ENCODE results near the gene HMOX2. TPM values are rescaled to one million over a fixed set of nuclear protein-coding genes. Genes with fewer than 3 reads are reported as not detected.

The HMOX2 gene
- polyA plus RNA-seq, 2 of the 4 experiments (the other 2 are of a cell fraction), result 35.4 to 47.7 TPM

DNA sequence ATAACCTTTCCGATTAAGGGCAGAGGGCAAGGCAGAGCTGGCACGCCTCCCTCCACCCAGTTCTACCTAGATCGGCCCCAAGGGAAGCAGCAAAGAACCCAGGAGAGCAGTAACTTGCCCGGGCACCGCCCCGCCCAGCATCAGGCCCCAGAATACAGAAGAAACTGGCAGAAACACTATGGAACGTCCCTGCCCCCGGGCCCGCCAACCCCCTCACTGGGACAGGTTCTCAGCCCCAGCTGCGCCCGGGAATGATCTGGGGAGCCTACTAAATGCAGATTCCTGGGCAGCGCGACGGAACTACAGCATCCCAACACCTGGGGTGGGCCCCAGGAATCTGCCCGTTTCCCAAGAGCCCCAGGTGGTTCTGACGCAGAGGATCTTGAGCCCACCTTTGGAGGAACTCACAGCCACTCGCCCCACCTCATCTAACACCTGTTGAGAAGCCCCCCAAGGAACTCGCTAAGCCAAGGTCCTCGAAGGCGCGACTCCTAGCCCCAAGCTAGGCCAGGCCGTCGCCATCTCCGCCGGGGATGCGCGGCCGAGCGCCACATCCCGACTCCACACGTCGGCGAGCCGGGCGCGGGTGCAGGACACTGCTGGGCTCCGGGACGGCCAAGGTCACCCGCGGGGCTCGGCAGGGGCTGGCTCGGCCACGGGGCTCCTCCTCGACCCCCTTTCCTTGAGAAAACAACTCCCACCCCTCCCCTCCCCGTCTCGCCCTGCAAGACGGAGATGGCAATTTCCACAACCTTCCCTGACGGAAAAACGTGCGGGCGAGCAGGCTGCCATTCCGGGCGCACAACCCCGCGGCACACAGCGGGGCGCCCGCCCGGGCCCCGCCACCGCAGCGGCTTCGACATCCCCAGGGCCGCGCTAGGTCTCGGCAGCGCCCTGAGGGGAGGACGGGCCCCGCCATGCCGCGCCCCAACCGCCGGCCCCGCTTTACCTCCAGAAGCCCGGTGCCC lies 61.5 kb downstream of the HMOX2 start:
- H3K9me3 ChIP-seq, result peaks cover 17% of the 10 kb centered on the region
- CTCF ChIA-PET, result interaction anchor here (2.2 to 20.0 kb wide), 3 partner anchors 12 to 48 kb away, joined by 7 to 301 read pairs (median 27); no protein-coding TSS in a partner anchor
- peak overlapping the region; percentile 51 for H3K4me3 ChIP-seq
- POLR2A ChIA-PET, result interaction anchor here (0.6 to 1.1 kb wide), 3 partner anchors 11 to 154 kb away, joined by 3 to 4 read pairs (median 3); no protein-coding TSS in a partner anchor
- H3K4me1 ChIP-seq, result peaks cover 5% of the 10 kb centered on the region; the same call in 1 of the 3 replicates
- H3K27ac ChIP-seq, result peak overlapping the region; percentile 48 to 91
- peak; percentile 8 to 66; a peak in 4 of 6 replicates for ATAC-seq
- 83% methylated on average over 48 of the region's 75 CpGs for WGBS (ENCODE audit: missing lambda C conversion rate)
- peak overlapping the region; percentile 89 for H3K4me2 ChIP-seq
- DNase-seq (ENCODE audit: low read depth in 1 of 2, low spot score in 1 of 2), result no peak
- TF ChIP-seq PHF8 (IDR thresholded peaks at IDR 0.05; ENCODE audit: borderline replicate concordance, low read depth) (no peak), NFE2L2 (conservative IDR thresholded peaks at IDR 0.05; ENCODE audit: low read length) (no peak), HOXB5 (CRISPR knock-in tag; IDR thresholded peaks at IDR 0.05) (no peak), TP53 (CRISPR knock-in tag; IDR thresholded peaks at IDR 0.05) (no peak), FOXS1 (CRISPR knock-in tag; IDR thresholded peaks at IDR 0.05) (no peak), NR3C1 (IDR thresholded peaks at IDR 0.05) (no peak), SMC3 (IDR thresholded peaks at IDR 0.05) (no peak), CBX8 (IDR thresholded peaks at IDR 0.05) (no peak)
- TF ChIP-seq, protein P1, sequence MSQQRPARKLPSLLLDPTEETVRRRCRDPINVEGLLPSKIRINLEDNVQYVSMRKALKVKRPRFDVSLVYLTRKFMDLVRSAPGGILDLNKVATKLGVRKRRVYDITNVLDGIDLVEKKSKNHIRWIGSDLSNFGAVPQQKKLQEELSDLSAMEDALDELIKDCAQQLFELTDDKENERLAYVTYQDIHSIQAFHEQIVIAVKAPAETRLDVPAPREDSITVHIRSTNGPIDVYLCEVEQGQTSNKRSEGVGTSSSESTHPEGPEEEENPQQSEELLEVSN (IDR thresholded peaks at IDR 0.05; ENCODE audit: borderline replicate concordance, low read depth), result no peak
- TF ChIP-seq, protein P2, sequence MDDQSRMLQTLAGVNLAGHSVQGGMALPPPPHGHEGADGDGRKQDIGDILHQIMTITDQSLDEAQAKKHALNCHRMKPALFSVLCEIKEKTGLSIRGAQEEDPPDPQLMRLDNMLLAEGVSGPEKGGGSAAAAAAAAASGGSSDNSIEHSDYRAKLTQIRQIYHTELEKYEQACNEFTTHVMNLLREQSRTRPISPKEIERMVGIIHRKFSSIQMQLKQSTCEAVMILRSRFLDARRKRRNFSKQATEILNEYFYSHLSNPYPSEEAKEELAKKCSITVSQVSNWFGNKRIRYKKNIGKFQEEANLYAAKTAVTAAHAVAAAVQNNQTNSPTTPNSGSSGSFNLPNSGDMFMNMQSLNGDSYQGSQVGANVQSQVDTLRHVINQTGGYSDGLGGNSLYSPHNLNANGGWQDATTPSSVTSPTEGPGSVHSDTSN (IDR thresholded peaks at IDR 0.05), result no peak
- TF ChIP-seq, protein P3, sequence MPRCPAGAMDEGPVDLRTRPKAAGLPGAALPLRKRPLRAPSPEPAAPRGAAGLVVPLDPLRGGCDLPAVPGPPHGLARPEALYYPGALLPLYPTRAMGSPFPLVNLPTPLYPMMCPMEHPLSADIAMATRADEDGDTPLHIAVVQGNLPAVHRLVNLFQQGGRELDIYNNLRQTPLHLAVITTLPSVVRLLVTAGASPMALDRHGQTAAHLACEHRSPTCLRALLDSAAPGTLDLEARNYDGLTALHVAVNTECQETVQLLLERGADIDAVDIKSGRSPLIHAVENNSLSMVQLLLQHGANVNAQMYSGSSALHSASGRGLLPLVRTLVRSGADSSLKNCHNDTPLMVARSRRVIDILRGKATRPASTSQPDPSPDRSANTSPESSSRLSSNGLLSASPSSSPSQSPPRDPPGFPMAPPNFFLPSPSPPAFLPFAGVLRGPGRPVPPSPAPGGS (IDR thresholded peaks at IDR 0.05), result no peak
- no peak for FAIRE-seq

DNA sequence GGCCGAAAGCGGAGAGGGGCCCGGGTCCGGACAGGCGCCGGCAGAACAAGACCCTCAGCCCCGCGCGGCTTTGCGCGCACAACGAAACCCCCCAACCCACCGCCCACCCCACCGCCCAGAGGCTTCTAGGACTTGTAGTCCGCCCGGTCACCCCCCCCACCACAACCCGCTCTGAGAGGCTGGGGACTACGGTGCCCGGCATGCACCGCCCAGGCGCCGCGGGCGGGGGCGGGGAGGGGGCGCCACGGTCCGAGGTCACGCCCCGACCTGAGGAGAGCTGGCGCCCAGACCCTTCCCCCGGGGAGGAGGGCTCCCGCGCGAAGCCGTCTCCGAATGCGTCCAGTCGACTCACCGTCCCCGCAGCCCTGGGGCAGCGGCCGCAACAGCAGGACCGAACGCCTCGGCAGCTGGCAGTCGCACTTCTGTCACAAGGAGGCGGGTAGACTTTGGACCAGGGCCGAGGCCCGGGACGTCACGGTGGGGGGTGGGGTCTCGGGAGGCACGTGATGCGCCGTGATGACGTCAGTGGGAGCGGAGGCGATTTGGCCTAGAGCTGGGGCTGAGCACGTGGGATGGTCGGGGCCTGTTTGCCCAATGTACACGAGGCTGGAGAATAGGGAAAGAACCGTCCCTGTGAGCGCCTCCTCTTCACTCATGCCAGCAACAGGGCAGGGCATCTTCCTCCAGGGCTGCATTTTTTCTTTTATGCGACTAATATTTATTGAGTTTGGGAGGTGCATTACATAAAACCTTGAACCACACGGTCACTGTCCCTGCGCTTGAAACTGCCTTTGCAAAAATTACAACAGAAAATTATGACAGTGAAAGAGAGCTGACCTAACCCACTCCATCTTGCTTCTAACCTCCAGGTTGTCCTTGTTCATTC lies 62.4 kb downstream of the HMOX2 start, which contains the start of gene CDIP1:
Gene CDIP1, minus strand, starts transcription at position 424 of the 886 bp plus-strand sequence. CDS start 24,643 bp downstream, outside the sequence.
- DNase-seq (ENCODE audit: low read depth in 1 of 2, low spot score in 1 of 2), result peak; percentile 88 to 96
- peak within 1 kb of the TSS; percentile 48 to 91 for H3K27ac ChIP-seq
- peak within 1 kb of the TSS; percentile 89 for H3K4me2 ChIP-seq
- ATAC-seq, result peak; percentile 85 to 87
- H3K4me3 ChIP-seq, result peak within 1 kb of the TSS; percentile 51
- peaks cover 5% of the 10 kb centered on the region; the same call in 1 of the 3 replicates for H3K4me1 ChIP-seq
- WGBS (ENCODE audit: missing lambda C conversion rate), result 17% methylated on average over 24 of the region's 67 CpGs
- POLR2A ChIA-PET, result interaction anchor here (0.6 to 1.1 kb wide), 2 partner anchors 10 to 153 kb away, joined by 3 to 4 read pairs; no protein-coding TSS in a partner anchor
- FAIRE-seq, result peak; percentile 28
- CTCF ChIA-PET, result interaction anchor here (1.5 to 20.0 kb wide), 4 partner anchors 11 to 85 kb away, joined by 5 to 301 read pairs (median 17); no protein-coding TSS in a partner anchor
- peaks cover 17% of the 10 kb centered on the region for H3K9me3 ChIP-seq
- TF ChIP-seq, protein P4, sequence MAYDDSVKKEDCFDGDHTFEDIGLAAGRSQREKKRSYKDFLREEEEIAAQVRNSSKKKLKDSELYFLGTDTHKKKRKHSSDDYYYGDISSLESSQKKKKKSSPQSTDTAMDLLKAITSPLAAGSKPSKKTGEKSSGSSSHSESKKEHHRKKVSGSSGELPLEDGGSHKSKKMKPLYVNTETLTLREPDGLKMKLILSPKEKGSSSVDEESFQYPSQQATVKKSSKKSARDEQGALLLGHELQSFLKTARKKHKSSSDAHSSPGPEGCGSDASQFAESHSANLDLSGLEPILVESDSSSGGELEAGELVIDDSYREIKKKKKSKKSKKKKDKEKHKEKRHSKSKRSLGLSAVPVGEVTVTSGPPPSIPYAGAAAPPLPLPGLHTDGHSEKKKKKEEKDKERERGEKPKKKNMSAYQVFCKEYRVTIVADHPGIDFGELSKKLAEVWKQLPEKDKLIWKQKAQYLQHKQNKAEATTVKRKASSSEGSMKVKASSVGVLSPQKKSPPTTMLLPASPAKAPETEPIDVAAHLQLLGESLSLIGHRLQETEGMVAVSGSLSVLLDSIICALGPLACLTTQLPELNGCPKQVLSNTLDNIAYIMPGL (CRISPR knock-in tag; IDR thresholded peaks at IDR 0.05; ENCODE audit: borderline replicate concordance), result peak; percentile 52; the same call in 1 of the 2 replicates
- TF ChIP-seq BHLHE40 (IDR thresholded peaks at IDR 0.05; ENCODE audit: low read depth, low read length), result peak; percentile 70; the same call in 1 of the 2 replicates
- TF ChIP-seq, protein P5, sequence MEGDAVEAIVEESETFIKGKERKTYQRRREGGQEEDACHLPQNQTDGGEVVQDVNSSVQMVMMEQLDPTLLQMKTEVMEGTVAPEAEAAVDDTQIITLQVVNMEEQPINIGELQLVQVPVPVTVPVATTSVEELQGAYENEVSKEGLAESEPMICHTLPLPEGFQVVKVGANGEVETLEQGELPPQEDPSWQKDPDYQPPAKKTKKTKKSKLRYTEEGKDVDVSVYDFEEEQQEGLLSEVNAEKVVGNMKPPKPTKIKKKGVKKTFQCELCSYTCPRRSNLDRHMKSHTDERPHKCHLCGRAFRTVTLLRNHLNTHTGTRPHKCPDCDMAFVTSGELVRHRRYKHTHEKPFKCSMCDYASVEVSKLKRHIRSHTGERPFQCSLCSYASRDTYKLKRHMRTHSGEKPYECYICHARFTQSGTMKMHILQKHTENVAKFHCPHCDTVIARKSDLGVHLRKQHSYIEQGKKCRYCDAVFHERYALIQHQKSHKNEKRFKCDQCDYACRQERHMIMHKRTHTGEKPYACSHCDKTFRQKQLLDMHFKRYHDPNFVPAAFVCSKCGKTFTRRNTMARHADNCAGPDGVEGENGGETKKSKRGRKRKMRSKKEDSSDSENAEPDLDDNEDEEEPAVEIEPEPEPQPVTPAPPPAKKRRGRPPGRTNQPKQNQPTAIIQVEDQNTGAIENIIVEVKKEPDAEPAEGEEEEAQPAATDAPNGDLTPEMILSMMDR (IDR thresholded peaks at IDR 0.05), result no peak
- peak; percentile 83 for TF ChIP-seq FOXS1 (CRISPR knock-in tag; IDR thresholded peaks at IDR 0.05)
- no peak for TF ChIP-seq POLR2AphosphoS2 (conservative IDR thresholded peaks at IDR 0.05; ENCODE audit: low read length)
- no peak for TF ChIP-seq FOSB (CRISPR knock-in tag; IDR thresholded peaks at IDR 0.05)
- TF ChIP-seq, protein P6, sequence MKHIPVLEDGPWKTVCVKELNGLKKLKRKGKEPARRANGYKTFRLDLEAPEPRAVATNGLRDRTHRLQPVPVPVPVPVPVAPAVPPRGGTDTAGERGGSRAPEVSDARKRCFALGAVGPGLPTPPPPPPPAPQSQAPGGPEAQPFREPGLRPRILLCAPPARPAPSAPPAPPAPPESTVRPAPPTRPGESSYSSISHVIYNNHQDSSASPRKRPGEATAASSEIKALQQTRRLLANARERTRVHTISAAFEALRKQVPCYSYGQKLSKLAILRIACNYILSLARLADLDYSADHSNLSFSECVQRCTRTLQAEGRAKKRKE (CRISPR knock-in tag; IDR thresholded peaks at IDR 0.05; ENCODE audit: low read depth), result peak; percentile 95
- TF ChIP-seq, protein P7, sequence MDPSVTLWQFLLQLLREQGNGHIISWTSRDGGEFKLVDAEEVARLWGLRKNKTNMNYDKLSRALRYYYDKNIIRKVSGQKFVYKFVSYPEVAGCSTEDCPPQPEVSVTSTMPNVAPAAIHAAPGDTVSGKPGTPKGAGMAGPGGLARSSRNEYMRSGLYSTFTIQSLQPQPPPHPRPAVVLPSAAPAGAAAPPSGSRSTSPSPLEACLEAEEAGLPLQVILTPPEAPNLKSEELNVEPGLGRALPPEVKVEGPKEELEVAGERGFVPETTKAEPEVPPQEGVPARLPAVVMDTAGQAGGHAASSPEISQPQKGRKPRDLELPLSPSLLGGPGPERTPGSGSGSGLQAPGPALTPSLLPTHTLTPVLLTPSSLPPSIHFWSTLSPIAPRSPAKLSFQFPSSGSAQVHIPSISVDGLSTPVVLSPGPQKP (IDR thresholded peaks at IDR 0.05; ENCODE audit: low read depth, low read length), result no peak
- peak; percentile 90; the same call in 1 of the 2 replicates for TF ChIP-seq TP53 (CRISPR knock-in tag; IDR thresholded peaks at IDR 0.05)
- peak; percentile 93 for TF ChIP-seq EHF (CRISPR knock-in tag; IDR thresholded peaks at IDR 0.05)
- TF ChIP-seq HDAC2 (IDR thresholded peaks at IDR 0.05), result peak; percentile 87; the same call in 1 of the 2 replicates
- peak; percentile 42; the same call in 1 of the 2 replicates for TF ChIP-seq RFX5 (IDR thresholded peaks at IDR 0.05)
- no peak for TF ChIP-seq CBX2 (IDR thresholded peaks at IDR 0.05; ENCODE audit: borderline replicate concordance, low read depth)
- TF ChIP-seq CHD4 (IDR thresholded peaks at IDR 0.05; ENCODE audit: borderline replicate concordance), result no peak
